Lower lobe of right lung (tissue), 2 donors: ENCODE results near the gene PSMD13. TPM values are rescaled to one million over a fixed set of nuclear protein-coding genes. Genes with fewer than 3 reads are reported as not detected.

Source experiments
- ATAC-seq, 2 donors: fragments of 200-7000 bp; cut with Tn5 transposase; one replicate each; pipeline ENCODE4 v1.9.1; 2020 to 2022; ENCODE audit warnings: mild to moderate bottlenecking in 2 of 2, moderate library complexity in 2 of 2
- DNase-seq: peaks from one replicate; pipeline ENCODE4 v3.0.0-alpha.2; 2020
- H3K27ac ChIP-seq: fragments of 200-600 bp; one replicate; pipeline ENCODE4 v1.8.0; 2022
- H3K27me3 ChIP-seq: fragments of 200-600 bp; one replicate; pipeline ENCODE4 v1.8.0; 2022; ENCODE audit warnings: low read depth
- H3K36me3 ChIP-seq: fragments of 200-600 bp; one replicate; pipeline ENCODE4 v1.8.0; 2022; ENCODE audit warnings: mild to moderate bottlenecking
- H3K4me1 ChIP-seq: fragments of 200-600 bp; one replicate; pipeline ENCODE4 v1.8.0; 2022
- H3K4me3 ChIP-seq: fragments of 200-600 bp; one replicate; pipeline ENCODE4 v1.8.0; 2022; ENCODE audit warnings: mild to moderate bottlenecking
- H3K9me3 ChIP-seq: fragments of 200-600 bp; one replicate; pipeline ENCODE4 v1.8.0; 2022
- intact Hi-C: fragments of 100-400 bp; cut with DNase I; formaldehyde crosslinking; loops from one replicate; pipeline ENCODE4 v1.11.0; 2022
- total RNA-seq: library from RNA; stranded (reverse); fragmentation: NEBNext Ultra II Directional; extraction: Animal tissue kit (Norgen Biotek cat#: 25700); gene quantifications from one replicate; pipeline ENCODE4 v1.2.1, GENCODE V29; 2021
- TF ChIP-seq, protein P1 (sequence below): fragments of 200-600 bp; IDR thresholded peaks from one replicate; pipeline ENCODE4 v1.8.0; 2022; ENCODE audit warnings: antibody characterized with exemption, mild to moderate bottlenecking
- donor health status: DM: no; HTN: yes; CAD: no; lungs with severe emphysema.

PSMD13 gene
- total RNA-seq, 1 donor from 2014 or later, result 89.5 TPM

DNA sequence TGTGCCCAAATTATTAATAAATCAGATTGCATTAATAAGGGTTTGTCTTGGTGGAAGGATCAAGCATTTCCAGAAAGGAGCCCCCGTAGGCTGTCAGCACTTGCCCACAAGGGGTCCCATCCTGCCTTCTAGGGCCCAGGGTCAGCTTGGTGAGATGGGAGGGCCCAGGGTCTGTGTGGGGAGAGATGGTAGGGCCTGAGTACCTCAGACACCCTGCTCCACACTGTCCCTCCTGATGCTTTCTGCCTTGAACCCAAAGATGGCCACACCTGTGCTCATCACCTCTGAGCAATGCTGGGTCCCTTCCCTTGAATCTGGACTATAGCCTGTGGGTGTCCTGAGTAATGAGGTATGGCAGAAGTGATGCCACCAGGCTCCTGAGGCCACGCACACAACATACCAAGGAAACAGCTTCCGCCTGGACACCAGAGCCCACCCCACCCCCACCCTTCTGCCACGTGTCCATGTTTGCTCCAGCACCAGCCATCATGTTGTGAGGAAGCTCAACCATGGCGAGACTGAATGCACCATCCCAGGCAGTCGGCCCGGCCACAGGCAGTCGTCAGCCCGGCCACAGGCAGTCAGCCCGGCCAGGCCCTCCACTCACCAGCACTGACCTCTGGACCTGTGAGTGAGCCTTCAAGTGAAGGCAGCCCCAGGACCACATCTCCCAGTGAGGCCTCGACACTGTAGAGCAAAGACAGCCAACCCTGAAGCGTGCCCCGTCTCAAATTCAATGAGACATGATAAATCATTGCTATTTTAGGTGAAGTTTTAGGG is 36.4 kb upstream of the PSMD13 start:
- intact Hi-C loops, result no loop called here
- Histone ChIP-seq H3K27me3 (no peaks in the 10 kb centered on the region), H3K9me3 (no peaks in the 10 kb centered on the region), H3K27ac (no peak overlapping the region), H3K4me1 (peaks cover 25% of the 10 kb centered on the region), H3K4me3 (no peak overlapping the region), H3K36me3 (peaks cover 40% of the 10 kb centered on the region)
- TF ChIP-seq, protein P1, sequence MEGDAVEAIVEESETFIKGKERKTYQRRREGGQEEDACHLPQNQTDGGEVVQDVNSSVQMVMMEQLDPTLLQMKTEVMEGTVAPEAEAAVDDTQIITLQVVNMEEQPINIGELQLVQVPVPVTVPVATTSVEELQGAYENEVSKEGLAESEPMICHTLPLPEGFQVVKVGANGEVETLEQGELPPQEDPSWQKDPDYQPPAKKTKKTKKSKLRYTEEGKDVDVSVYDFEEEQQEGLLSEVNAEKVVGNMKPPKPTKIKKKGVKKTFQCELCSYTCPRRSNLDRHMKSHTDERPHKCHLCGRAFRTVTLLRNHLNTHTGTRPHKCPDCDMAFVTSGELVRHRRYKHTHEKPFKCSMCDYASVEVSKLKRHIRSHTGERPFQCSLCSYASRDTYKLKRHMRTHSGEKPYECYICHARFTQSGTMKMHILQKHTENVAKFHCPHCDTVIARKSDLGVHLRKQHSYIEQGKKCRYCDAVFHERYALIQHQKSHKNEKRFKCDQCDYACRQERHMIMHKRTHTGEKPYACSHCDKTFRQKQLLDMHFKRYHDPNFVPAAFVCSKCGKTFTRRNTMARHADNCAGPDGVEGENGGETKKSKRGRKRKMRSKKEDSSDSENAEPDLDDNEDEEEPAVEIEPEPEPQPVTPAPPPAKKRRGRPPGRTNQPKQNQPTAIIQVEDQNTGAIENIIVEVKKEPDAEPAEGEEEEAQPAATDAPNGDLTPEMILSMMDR, result no peak
- ATAC-seq (no peak), DNase-seq (peak; percentile 40)

DNA sequence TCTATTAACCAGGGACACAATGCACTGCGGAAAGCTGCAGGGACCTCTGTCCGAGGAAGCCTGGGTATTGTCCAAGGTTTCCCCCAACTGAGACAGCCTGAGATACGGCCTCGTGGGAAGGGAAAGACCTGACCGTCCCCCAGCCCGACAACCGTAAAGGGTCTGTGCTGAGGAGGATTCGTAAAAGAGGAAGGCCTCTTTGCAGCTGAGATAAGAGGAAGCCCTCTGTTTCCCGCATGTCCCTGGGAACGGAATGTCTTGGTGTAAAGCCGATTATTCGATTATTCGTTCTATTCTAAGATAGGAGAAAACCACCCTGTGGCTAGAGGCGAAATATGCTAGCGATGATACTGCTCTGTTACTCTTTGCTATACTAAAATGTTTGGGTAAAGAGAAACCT is 34.8 kb upstream of the PSMD13 start:
- Histone ChIP-seq H3K4me3 (no peak overlapping the region), H3K27ac (no peak overlapping the region), H3K9me3 (no peaks in the 10 kb centered on the region), H3K4me1 (peaks cover 37% of the 10 kb centered on the region), H3K27me3 (no peaks in the 10 kb centered on the region), H3K36me3 (peaks cover 45% of the 10 kb centered on the region)
- ATAC-seq, result no peak
- intact Hi-C loops, result no loop called here
- peak; percentile 12 for DNase-seq
- TF ChIP-seq, protein P1, result no peak

DNA sequence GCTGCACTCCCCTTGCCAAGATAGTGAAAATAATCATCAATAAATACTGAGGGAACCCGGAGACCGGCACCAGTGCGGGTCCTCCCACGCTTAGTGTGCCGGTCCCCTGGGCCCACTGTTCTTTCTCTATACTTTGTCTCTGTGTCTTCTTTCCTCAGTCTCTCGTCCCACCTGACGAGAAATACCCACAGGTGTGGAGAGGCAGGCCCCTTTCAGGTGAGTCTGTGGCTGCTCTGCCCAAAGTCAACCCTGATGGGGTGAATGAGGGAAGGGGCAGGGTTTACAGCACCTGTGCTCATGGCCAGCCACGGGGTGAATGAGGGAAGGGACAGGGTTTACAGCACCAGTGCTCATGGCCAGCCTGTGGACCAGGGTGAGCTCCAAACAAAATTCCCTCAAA is 34.3 kb upstream of the PSMD13 start:
- Histone ChIP-seq H3K4me1 (peaks cover 37% of the 10 kb centered on the region), H3K4me3 (no peak overlapping the region), H3K9me3 (no peaks in the 10 kb centered on the region), H3K36me3 (peaks cover 45% of the 10 kb centered on the region), H3K27ac (no peak overlapping the region), H3K27me3 (no peaks in the 10 kb centered on the region)
- ATAC-seq (no peak), DNase-seq (peak; percentile 27)
- intact Hi-C loops, result no loop called here
- TF ChIP-seq, protein P1, result no peak

DNA sequence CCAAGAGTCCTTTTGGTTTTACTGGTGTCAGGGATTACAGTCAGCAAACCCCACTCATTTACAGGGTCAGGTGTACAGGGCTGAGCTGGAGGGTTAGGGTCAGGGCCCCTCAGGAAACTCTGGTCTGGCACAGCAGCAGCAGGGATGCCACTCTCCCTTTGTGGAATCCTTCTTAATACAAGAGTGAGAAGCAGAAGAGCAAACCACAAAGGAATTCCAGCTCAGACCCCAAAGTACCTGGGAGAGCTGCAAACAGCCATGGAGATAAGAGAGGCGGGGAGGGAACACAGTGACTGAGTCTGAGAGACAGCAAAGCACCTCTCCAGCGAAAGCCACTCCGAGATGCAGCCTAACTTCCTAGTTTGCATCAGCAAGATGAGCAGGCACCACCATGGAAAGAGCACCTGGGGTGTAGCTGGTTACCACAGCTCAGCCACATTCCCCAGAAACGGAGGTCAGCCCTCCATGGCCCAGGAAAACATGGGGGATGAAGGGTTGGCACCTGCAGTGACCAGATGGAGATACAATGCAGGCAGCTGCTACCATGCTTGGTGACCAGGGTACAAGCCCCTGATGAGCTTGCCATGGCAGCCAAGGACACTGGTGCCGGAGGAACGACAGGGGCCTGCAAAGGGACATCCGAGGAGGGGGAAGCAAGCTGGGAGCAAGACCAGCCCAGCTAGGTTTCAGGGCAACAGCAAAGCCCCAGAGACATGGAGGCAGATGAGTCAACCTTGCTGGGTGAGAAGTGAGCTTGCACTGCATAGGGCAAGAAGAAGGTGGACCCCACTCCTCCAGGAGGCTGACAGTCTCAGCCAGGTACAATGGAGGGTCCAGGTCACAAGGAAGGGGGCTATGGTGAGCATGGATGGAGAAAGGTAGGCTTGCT is 33.5 kb upstream of the PSMD13 start:
- H3K4me1 ChIP-seq, result peaks cover 37% of the 10 kb centered on the region
- H3K4me3 ChIP-seq, result no peak overlapping the region
- peaks cover 45% of the 10 kb centered on the region for H3K36me3 ChIP-seq
- H3K27me3 ChIP-seq, result no peaks in the 10 kb centered on the region
- TF ChIP-seq, protein P1, result no peak
- DNase-seq, result no peak
- intact Hi-C loops, result no loop called here
- no peaks in the 10 kb centered on the region for H3K9me3 ChIP-seq
- H3K27ac ChIP-seq, result no peak overlapping the region
- no peak for ATAC-seq

DNA sequence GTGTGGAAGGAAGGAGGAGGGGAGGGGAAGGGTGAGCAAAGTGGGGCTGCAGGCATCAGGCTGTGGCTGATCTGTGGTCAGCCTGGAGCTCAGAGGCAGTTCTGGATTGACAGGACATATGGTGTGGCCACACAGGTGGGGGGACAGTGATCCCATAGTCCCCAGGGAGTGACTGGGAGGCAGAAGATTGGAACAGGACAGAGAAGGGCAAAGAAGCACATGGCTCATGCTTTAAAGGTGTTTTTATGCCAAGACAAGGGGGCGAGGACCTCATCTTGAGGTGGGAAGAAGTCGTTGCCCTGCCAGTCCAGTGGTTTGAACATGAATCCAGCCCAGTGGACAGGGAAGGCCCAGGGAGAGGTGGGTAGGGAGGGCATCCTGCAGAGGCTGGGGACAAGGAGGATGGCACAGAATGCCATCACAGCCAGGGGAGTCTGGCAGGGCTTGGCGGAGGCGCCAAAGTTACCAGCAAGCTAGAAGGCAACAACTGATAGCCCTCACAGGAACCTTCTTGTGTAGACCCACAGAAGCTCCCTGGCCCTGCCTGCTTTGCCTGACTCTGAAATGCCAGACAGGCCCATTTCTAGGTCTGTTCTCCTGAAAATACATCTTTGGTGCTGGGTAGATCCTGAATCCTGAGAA is 32.7 kb upstream of the PSMD13 start:
- TF ChIP-seq, protein P1, result no peak
- DNase-seq (no peak), ATAC-seq (no peak)
- Histone ChIP-seq H3K4me1 (peaks cover 37% of the 10 kb centered on the region), H3K9me3 (no peaks in the 10 kb centered on the region), H3K27me3 (no peaks in the 10 kb centered on the region), H3K36me3 (peaks cover 45% of the 10 kb centered on the region), H3K27ac (no peak overlapping the region), H3K4me3 (no peak overlapping the region)
- intact Hi-C loops, result no loop called here
